ENCODE measurements around the gene STK39.

DNA sequence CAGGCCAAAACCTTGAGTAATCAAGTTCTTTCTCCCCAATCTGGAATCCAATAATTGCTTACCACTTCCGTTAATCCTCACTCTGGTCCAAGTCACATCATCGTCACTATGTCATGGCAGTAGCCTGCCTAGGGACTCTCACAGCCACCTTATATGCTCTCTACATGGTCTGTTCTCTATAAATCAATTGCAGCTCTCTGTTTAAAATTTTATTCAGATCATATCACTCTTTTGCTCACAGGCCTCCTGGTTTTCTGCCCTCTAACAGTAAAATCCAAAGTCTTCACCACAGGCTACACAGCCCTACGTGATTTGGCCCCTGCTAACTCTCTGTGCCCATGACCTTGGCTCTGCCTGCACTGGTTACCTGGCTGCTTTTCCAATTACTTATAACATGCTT, 188.7 kb downstream of the STK39 start:
- no peak for TF ChIP-seq POLR2AphosphoS5 (IDR thresholded peaks at IDR 0.05)
- TF ChIP-seq, protein P1, sequence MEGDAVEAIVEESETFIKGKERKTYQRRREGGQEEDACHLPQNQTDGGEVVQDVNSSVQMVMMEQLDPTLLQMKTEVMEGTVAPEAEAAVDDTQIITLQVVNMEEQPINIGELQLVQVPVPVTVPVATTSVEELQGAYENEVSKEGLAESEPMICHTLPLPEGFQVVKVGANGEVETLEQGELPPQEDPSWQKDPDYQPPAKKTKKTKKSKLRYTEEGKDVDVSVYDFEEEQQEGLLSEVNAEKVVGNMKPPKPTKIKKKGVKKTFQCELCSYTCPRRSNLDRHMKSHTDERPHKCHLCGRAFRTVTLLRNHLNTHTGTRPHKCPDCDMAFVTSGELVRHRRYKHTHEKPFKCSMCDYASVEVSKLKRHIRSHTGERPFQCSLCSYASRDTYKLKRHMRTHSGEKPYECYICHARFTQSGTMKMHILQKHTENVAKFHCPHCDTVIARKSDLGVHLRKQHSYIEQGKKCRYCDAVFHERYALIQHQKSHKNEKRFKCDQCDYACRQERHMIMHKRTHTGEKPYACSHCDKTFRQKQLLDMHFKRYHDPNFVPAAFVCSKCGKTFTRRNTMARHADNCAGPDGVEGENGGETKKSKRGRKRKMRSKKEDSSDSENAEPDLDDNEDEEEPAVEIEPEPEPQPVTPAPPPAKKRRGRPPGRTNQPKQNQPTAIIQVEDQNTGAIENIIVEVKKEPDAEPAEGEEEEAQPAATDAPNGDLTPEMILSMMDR (IDR thresholded peaks at IDR 0.05), result no peak
